Measurements from ENCODE around the gene RASSF5. TPM values are rescaled to one million over a fixed set of nuclear protein-coding genes. Genes with fewer than 3 reads are reported as not detected.

Gene RASSF5
- total and polyA plus RNA-seq, 9 of the 15 experiments (the other 6 are each of a cell fraction or from before 2014, with no cell fraction given), result 6.1 to 41.0 (median 25.2) TPM

GRCh38 chr1:206631085-206631509 lies 123.8 kb downstream of the RASSF5 start (continued):
- TF ChIP-seq CTCF (IDR thresholded peaks at IDR 0.05 in 2 of 3, conservative IDR thresholded peaks at IDR 0.05 in 1 of 3; ENCODE audit: insufficient read depth in 2 of 3, low read depth in 1 of 3, low read length in 3 of 3) (peak; percentile 73 to 87 (median 78)), HMG20B (CRISPR knock-in tag; IDR thresholded peaks at IDR 0.05) (no peak), RAD21 (CRISPR knock-in tag; conservative IDR thresholded peaks at IDR 0.05 in 1 of 2, IDR thresholded peaks at IDR 0.05 in 1 of 2) (peak; percentile 53 to 86), SMAD3 (CRISPR knock-in tag; conservative IDR thresholded peaks at IDR 0.05) (no peak), ARID2 (IDR thresholded peaks at IDR 0.05) (0 out of 2 replicates have a peak, but pooled peaks have one; percentile 27), CCAR2 (IDR thresholded peaks at IDR 0.05; ENCODE audit: low read depth, low read length) (no peak), USF1 (CRISPR knock-in tag; IDR thresholded peaks at IDR 0.05) (peak; percentile 91), ZNF316 (IDR thresholded peaks at IDR 0.05) (peak; percentile 74), MAZ (CRISPR knock-in tag; conservative IDR thresholded peaks at IDR 0.05 in 1 of 2, IDR thresholded peaks at IDR 0.05 in 1 of 2) (peak in 1 of 2 experiments; percentile 63; a peak in 2 of 4 replicates), TFE3 (CRISPR knock-in tag; IDR thresholded peaks at IDR 0.05) (peak; percentile 89), RAD51 (IDR thresholded peaks at IDR 0.05; ENCODE audit: borderline replicate concordance, low read depth) (peak; percentile 95), VEZF1 (CRISPR knock-in tag; IDR thresholded peaks at IDR 0.05) (peak; percentile 79), MNT (conservative IDR thresholded peaks at IDR 0.05) (peak in 1 of 2 experiments; percentile 31; a peak in 2 of 4 replicates), CBFA2T2 (conservative IDR thresholded peaks at IDR 0.05) (peak; percentile 67), BHLHE40 (IDR thresholded peaks at IDR 0.05; ENCODE audit: low read length) (peak; percentile 23; the same call in 1 of the 2 replicates), ILK (tag; IDR thresholded peaks at IDR 0.05; ENCODE audit: borderline replicate concordance, low read depth) (no peak), USF2 (CRISPR knock-in tag; IDR thresholded peaks at IDR 0.05) (peak; percentile 91), TCF7L2 (IDR thresholded peaks at IDR 0.05; ENCODE audit: low read depth, low read length) (no peak)

Data from K562 (cell line).